ENCODE data around the gene REV1.

DNA sequence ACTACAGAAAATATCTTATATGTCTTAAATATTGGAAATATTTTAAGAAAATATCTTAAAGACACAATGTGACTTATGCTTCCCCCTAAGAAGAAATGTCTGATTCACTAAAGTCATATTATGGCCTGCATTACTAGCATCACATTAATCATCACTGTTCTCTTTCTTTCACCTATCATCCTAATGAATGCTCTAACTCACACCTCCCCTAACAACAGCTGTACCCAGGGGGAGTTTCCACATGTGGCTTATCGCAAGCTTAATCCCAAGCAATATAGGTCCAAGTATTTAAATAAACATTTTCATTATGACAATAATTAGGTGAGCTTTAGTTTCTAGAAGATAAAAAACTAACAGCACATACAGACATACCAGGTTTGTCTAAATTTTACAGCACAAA, 39.6 kb downstream of the REV1 start:
- TF ChIP-seq POLR2A (IDR thresholded peaks at IDR 0.05; ENCODE audit: low read length) = no peak
- TF ChIP-seq GATA1 (IDR thresholded peaks at IDR 0.05; ENCODE audit: low read depth, low read length) = no peak
